Lower leg skin (tissue), 3 donors: ENCODE measurements around the gene CAMTA1.

Experiments
- CTCF ChIP-seq, 3 donors: fragments of 450-650 bp; IDR thresholded peaks; one replicate each; pipeline ENCODE4 v1.5.1; 2016; ENCODE audit warnings: antibody characterized with exemption in 3 of 3, mild to moderate bottlenecking in 3 of 3, moderate library complexity in 2 of 3
- POLR2A ChIP-seq, 2 donors: fragments of 450-650 bp; IDR thresholded peaks; one replicate each; pipeline ENCODE4 v1.6.1; 2016 to 2017; ENCODE audit warnings: antibody characterized with exemption in 2 of 2, mild to moderate bottlenecking in 1 of 2, moderate library complexity in 1 of 2

- TF ChIP-seq CTCF (IDR thresholded peaks at IDR 0.05) (no peak), POLR2A (IDR thresholded peaks at IDR 0.05) (no peak)
Measured at GRCh38 chr1:7669559-7670311, 884.5 kb downstream of the CAMTA1 start.
